C1 segment of cervical spinal cord (tissue), 14 donors: Measurements from ENCODE around the gene GJA3.

Experiments
- DNase-seq, 14 donors: peaks; one replicate each; lab custom pipeline; 2025; lab: John Stamatoyannopoulos, UW

GJA3 gene

GRCh38 chr13:20151016-20151415, 9.8 kb downstream of the GJA3 start:
- no peak for DNase-seq

- no peak for DNase-seq
Observed at GRCh38 chr13:20150561-20150960, 10.3 kb downstream of the GJA3 start.

GRCh38 chr13:20149762-20150161, 11.1 kb downstream of the GJA3 start:
- DNase-seq: no peak

- no peak for DNase-seq
Observed at GRCh38 chr13:20148501-20149183, 12.2 kb downstream of the GJA3 start.

- no peak for DNase-seq
Observed at GRCh38 chr13:20146381-20146780, 14.5 kb downstream of the GJA3 start.

- DNase-seq: no peak
Observed at GRCh38 chr13:20145521-20145920, 15.3 kb downstream of the GJA3 start.

GRCh38 chr13:20144141-20144850, 16.6 kb downstream of the GJA3 start:
- no peak for DNase-seq

GRCh38 chr13:20142927-20143480, 17.8 kb downstream of the GJA3 start:
- no peak for DNase-seq

GRCh38 chr13:20142023-20142926, 18.6 kb downstream of the GJA3 start:
- DNase-seq: no peak

GRCh38 chr13:20141238-20142022, 19.4 kb downstream of the GJA3 start:
- DNase-seq: no peak

GRCh38 chr13:20140487-20140886, 20.4 kb downstream of the GJA3 start:
- DNase-seq: no peak

- DNase-seq: no peak
Observed at GRCh38 chr13:20137875-20138274, 23.0 kb downstream of the GJA3 start.

GRCh38 chr13:20136781-20137703, 23.8 kb downstream of the GJA3 start:
- DNase-seq: no peak

GRCh38 chr13:20134732-20135131, 26.1 kb downstream of the GJA3 start:
- no peak for DNase-seq

GRCh38 chr13:20132052-20132634, 28.7 kb downstream of the GJA3 start:
- DNase-seq: no peak

GRCh38 chr13:20131057-20131832, 29.6 kb downstream of the GJA3 start:
- no peak for DNase-seq

GRCh38 chr13:20130652-20131051, 30.2 kb downstream of the GJA3 start:
- DNase-seq: no peak

GRCh38 chr13:20130012-20130411, 30.8 kb downstream of the GJA3 start:
- DNase-seq: no peak

- DNase-seq: no peak
Observed at GRCh38 chr13:20129076-20129475, 31.8 kb downstream of the GJA3 start.
